ENCODE data around the gene HSD17B2.

GRCh38 chr16:82046941-82047340 lies 11.9 kb downstream of the HSD17B2 start:
- no peak for TF ChIP-seq GATA3 (IDR thresholded peaks at IDR 0.05; ENCODE audit: low read depth, low read length)
- TF ChIP-seq GATA2 (IDR thresholded peaks at IDR 0.05; ENCODE audit: low read depth, low read length): no peak
